GM23248 (cell line): ENCODE measurements around the gene PRKCE. TPM values are rescaled to one million over a fixed set of nuclear protein-coding genes. Genes with fewer than 3 reads are reported as not detected.

Experiments
- DNase-seq: peaks from one replicate; pipeline ENCODE4 v3.0.0-alpha.2; 2015
- H2AFZ ChIP-seq: fragments of 200-600 bp; sonication (generic); 2 replicates; pipeline ENCODE4 v1.6.1; 2016; ENCODE audit warnings: antibody characterized with exemption
- H3F3A ChIP-seq: fragments of 200-600 bp; sonication (generic); 2 replicates; pipeline ENCODE4 v1.6.1; 2016; ENCODE audit warnings: mild to moderate bottlenecking, antibody characterized with exemption, mixed run types; ENCODE audit not compliant: insufficient read depth
- H3K27ac ChIP-seq: fragments of 200-600 bp; sonication (generic); 2 replicates; pipeline ENCODE4 v1.5.1; 2016; ENCODE audit warnings: mild to moderate bottlenecking
- H3K27me3 ChIP-seq: fragments of 200-600 bp; sonication (generic); replicated peaks from 2 replicates; pipeline ENCODE4 v1.6.1; 2016; ENCODE audit warnings: mild to moderate bottlenecking; ENCODE audit not compliant: insufficient read depth
- H3K36me3 ChIP-seq: fragments of 200-600 bp; sonication (generic); 2 replicates; pipeline ENCODE4 v1.6.1; 2016; ENCODE audit warnings: low read depth, mild to moderate bottlenecking
- H3K4me1 ChIP-seq: fragments of 200-600 bp; sonication (generic); 2 replicates; pipeline ENCODE4 v1.6.1; 2016; ENCODE audit warnings: mild to moderate bottlenecking; ENCODE audit not compliant: insufficient read depth
- H3K4me2 ChIP-seq: fragments of 200-600 bp; sonication (generic); one replicate; pipeline ENCODE4 v1.6.1; 2016; ENCODE audit warnings: mild to moderate bottlenecking; ENCODE audit not compliant: unreplicated experiment
- H3K4me3 ChIP-seq: fragments of 200-600 bp; sonication (generic); 2 replicates; pipeline ENCODE4 v1.5.1; 2016; ENCODE audit warnings: mild to moderate bottlenecking
- H3K79me2 ChIP-seq: fragments of 200-600 bp; sonication (generic); 2 replicates; pipeline ENCODE4 v1.6.1; 2016; ENCODE audit warnings: mild to moderate bottlenecking; ENCODE audit not compliant: insufficient read depth
- H3K9ac ChIP-seq: fragments of 200-600 bp; sonication (generic); 2 replicates; pipeline ENCODE4 v1.6.1; 2016; ENCODE audit warnings: mild to moderate bottlenecking
- H3K9me2 ChIP-seq: fragments of 200-600 bp; sonication (generic); 2 replicates; pipeline ENCODE4 v1.6.1; 2016; ENCODE audit warnings: mixed run types, mild to moderate bottlenecking, moderate library complexity; ENCODE audit not compliant: insufficient read depth
- H3K9me3 ChIP-seq: fragments of 200-600 bp; sonication (generic); one replicate; pipeline ENCODE4 v1.6.1; 2017; ENCODE audit warnings: low read depth
- H4K20me1 ChIP-seq: fragments of 200-600 bp; sonication (generic); 2 replicates; pipeline ENCODE4 v1.6.0; 2016; ENCODE audit not compliant: insufficient read depth
- EZH2 ChIP-seq: fragments of 200-600 bp; sonication (generic); IDR thresholded peaks from 2 replicates; pipeline ENCODE4 v1.6.1; 2018; ENCODE audit warnings: antibody characterized with exemption, mild to moderate bottlenecking; ENCODE audit not compliant: insufficient read depth, poor library complexity, severe bottlenecking
- EZH2phosphoT487 ChIP-seq: fragments of 200-600 bp; sonication (generic); IDR thresholded peaks from 2 replicates; pipeline ENCODE4 v1.6.1; 2018; ENCODE audit warnings: antibody characterized with exemption, moderate library complexity, mild to moderate bottlenecking, low read depth; ENCODE audit not compliant: insufficient read depth
- WGBS, 2 experiments: methylation state at CpG; one replicate each; pipeline ENCODE4 v1.1.6; 2015 to 2017; ENCODE audit warnings: low lambda C conversion rate in 2 of 2, low coverage in 1 of 2; ENCODE audit errors: missing lambda C conversion rate in 2 of 2; 5-methylcytosine and 5-hydroxymethylcytosine counted together
- in situ Hi-C: fragments of 300-500 bp; cut with MboI; formaldehyde crosslinking; loops from 2 replicates; pipeline ENCODE4 v1.15.0; 2020
- polyA plus RNA-seq: library from polyadenylated mRNA; unstranded; fragments of >200 nt; fragmentation: Nextera tagmentation; extraction: Ambion mirVana; gene quantifications from 2 replicates; pipeline ENCODE4 v1.2.1, GENCODE V29; 2016
- total RNA-seq: library from RNA; depleted of rRNA; stranded (reverse); fragments of >200 nt; shearing (Covaris generic); gene quantifications from 2 replicates; pipeline ENCODE4 v1.2.3, GENCODE V29; 2014

Gene PRKCE
- total and polyA plus RNA-seq, 2 experiments from 2014 or later, result 5.9 to 7.0 TPM

- no peak overlapping the region for H3K27ac ChIP-seq
- no peak overlapping the region for H2AFZ ChIP-seq
- peaks cover 32% of the 10 kb centered on the region for H3K4me1 ChIP-seq
- no peaks in the 10 kb centered on the region for H4K20me1 ChIP-seq
- H3K4me2 ChIP-seq, result no peak overlapping the region
- H3F3A ChIP-seq, result 0 out of 2 replicates have a peak, but pooled peaks cover 3% of the 10 kb centered on the region
- H3K27me3 ChIP-seq, result no peaks in the 10 kb centered on the region
- no peak for DNase-seq
- H3K4me3 ChIP-seq, result no peak overlapping the region
- H3K36me3 ChIP-seq, result no peaks in the 10 kb centered on the region
- no peak for TF ChIP-seq EZH2phosphoT487
- no peak for TF ChIP-seq EZH2
- no peak overlapping the region for H3K9ac ChIP-seq
- no peaks in the 10 kb centered on the region for H3K9me3 ChIP-seq
- WGBS, 2 experiments, result 42% methylated on average over 5 of the region's 5 CpGs
- H3K79me2 ChIP-seq, result peaks cover 45% of the 10 kb centered on the region
- H3K9me2 ChIP-seq, result no peaks in the 10 kb centered on the region
- in situ Hi-C loops, result no loop called here
Observed at GRCh38 chr2:45899926-45900325, 248.5 kb downstream of the PRKCE start.

- Histone ChIP-seq H4K20me1 (no peaks in the 10 kb centered on the region), H3F3A (no peaks in the 10 kb centered on the region), H3K4me3 (no peak overlapping the region), H2AFZ (no peak overlapping the region), H3K9ac (no peak overlapping the region), H3K4me2 (no peak overlapping the region), H3K36me3 (no peaks in the 10 kb centered on the region), H3K9me2 (no peaks in the 10 kb centered on the region), H3K27me3 (no peaks in the 10 kb centered on the region), H3K4me1 (peaks cover 22% of the 10 kb centered on the region; the same call in 1 of the 2 replicates), H3K9me3 (no peaks in the 10 kb centered on the region), H3K27ac (no peak overlapping the region), H3K79me2 (peaks cover 32% of the 10 kb centered on the region)
- DNase-seq, result no peak
- WGBS, 2 experiments, result 91 to 97% methylated on average over 7 of the region's 7 CpGs
- in situ Hi-C loops, result no loop called here
- no peak for TF ChIP-seq EZH2phosphoT487
Observed at GRCh38 chr2:45901468-45902032, 250.1 kb downstream of the PRKCE start.

GRCh38 chr2:45902380-45902779 is 250.9 kb downstream of the PRKCE start:
- Histone ChIP-seq H3K79me2 (peaks cover 26% of the 10 kb centered on the region), H3K9me3 (no peaks in the 10 kb centered on the region), H3K4me3 (no peak overlapping the region), H4K20me1 (no peaks in the 10 kb centered on the region), H3K9ac (no peak overlapping the region), H3K36me3 (no peaks in the 10 kb centered on the region), H3F3A (no peaks in the 10 kb centered on the region), H3K9me2 (no peaks in the 10 kb centered on the region), H3K4me1 (peaks cover 22% of the 10 kb centered on the region; the same call in 1 of the 2 replicates), H3K4me2 (no peak overlapping the region), H3K27ac (no peak overlapping the region), H3K27me3 (no peaks in the 10 kb centered on the region), H2AFZ (no peak overlapping the region)
- in situ Hi-C loops, result no loop called here
- DNase-seq, result no peak
- TF ChIP-seq EZH2phosphoT487 (no peak), EZH2 (no peak)

DNA sequence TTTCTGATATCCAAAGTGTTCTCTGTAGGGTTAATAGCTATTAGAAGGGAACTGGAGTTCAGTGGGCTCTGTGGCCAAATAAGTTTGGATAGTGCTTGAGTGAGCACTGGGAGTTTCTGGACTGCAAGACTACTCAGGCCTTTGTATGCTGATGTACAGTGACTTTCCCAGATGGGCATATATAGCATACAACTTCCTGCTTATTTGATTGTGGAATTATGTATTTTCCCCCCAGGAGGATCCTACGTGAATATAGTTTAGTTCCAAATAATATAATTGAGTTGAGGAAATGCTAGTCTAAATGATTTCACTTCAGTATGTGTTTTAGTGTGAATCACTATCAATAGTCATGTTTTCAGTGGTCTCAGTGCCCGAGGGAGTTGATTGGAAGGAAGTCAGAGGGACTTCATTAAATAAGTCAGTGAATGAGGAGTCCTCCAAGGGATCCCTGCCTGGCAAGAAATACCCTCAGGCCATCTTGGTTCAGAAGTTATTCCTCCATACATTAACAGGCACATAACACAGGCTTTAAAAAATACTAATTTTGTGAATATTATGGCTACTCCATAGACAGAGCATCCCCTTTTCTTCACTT is 251.4 kb downstream of the PRKCE start:
- WGBS, 2 experiments, result 36 to 44% methylated on average over 2 of the region's 2 CpGs
- no peaks in the 10 kb centered on the region for H3K36me3 ChIP-seq
- no peak overlapping the region for H3K4me2 ChIP-seq
- DNase-seq, result peak; percentile 43
- H3K79me2 ChIP-seq, result peaks cover 21% of the 10 kb centered on the region
- H3K4me3 ChIP-seq, result no peak overlapping the region
- H3K27ac ChIP-seq, result no peak overlapping the region
- no peaks in the 10 kb centered on the region for H3K9me2 ChIP-seq
- no peak overlapping the region for H3K9ac ChIP-seq
- H3K27me3 ChIP-seq, result no peaks in the 10 kb centered on the region
- H3K9me3 ChIP-seq, result no peaks in the 10 kb centered on the region
- peaks cover 22% of the 10 kb centered on the region; the same call in 1 of the 2 replicates for H3K4me1 ChIP-seq
- TF ChIP-seq EZH2, result no peak
- TF ChIP-seq EZH2phosphoT487, result no peak
- H2AFZ ChIP-seq, result no peak overlapping the region
- in situ Hi-C loops, result no loop called here
- H4K20me1 ChIP-seq, result no peaks in the 10 kb centered on the region
- no peaks in the 10 kb centered on the region for H3F3A ChIP-seq
